HG02798 (cell line): ENCODE measurements around the gene IL1R2.
"Not testable (repeated sequence)": the region's sequence is repeated elsewhere in the genome, so short reads cannot be mapped to it uniquely, and the experiment has no call there.

Source experiments
- ATAC-seq: cut with Tn5 transposase; IDR thresholded peaks from one replicate; pipeline ENCODE4 v1.9.1; 2021; ENCODE audit warnings: mild to moderate bottlenecking; ENCODE audit not compliant: unreplicated experiment, poor library complexity

IL1R2 gene

GRCh38 chr2:102057502-102058292, 65.9 kb downstream of the IL1R2 start:
- ATAC-seq = peak; percentile 75

GRCh38 chr2:102058293-102058833, 66.6 kb downstream of the IL1R2 start:
- no peak for ATAC-seq

- ATAC-seq = no peak
Measured at GRCh38 chr2:102059151-102059550, 67.4 kb downstream of the IL1R2 start.

GRCh38 chr2:102060047-102060446, 68.3 kb downstream of the IL1R2 start:
- no peak for ATAC-seq

GRCh38 chr2:102060792-102061191, 69.0 kb downstream of the IL1R2 start:
- no peak for ATAC-seq

- ATAC-seq = no peak
Measured at GRCh38 chr2:102061286-102061699, 69.5 kb downstream of the IL1R2 start.

GRCh38 chr2:102061962-102062795, 70.4 kb downstream of the IL1R2 start:
- no peak for ATAC-seq

GRCh38 chr2:102062802-102063201, 71.0 kb downstream of the IL1R2 start:
- ATAC-seq = no peak

- ATAC-seq = no peak
Measured at GRCh38 chr2:102063487-102063911, 71.7 kb downstream of the IL1R2 start.

- ATAC-seq = peak; percentile 40
Measured at GRCh38 chr2:102063941-102064678, 72.3 kb downstream of the IL1R2 start.

GRCh38 chr2:102064679-102065674, 73.2 kb downstream of the IL1R2 start:
- ATAC-seq = no peak

- no peak for ATAC-seq
Measured at GRCh38 chr2:102065675-102066252, 74.0 kb downstream of the IL1R2 start.

GRCh38 chr2:102066554-102066953, 74.8 kb downstream of the IL1R2 start:
- ATAC-seq = no peak

GRCh38 chr2:102068126-102068525, 76.4 kb downstream of the IL1R2 start:
- ATAC-seq = not testable (repeated sequence)

- no peak for ATAC-seq
Measured at GRCh38 chr2:102069311-102069974, 77.7 kb downstream of the IL1R2 start.

GRCh38 chr2:102070058-102070642, 78.4 kb downstream of the IL1R2 start:
- no peak for ATAC-seq

GRCh38 chr2:102072741-102073140, 81.0 kb downstream of the IL1R2 start:
- no peak for ATAC-seq

- ATAC-seq = no peak
Measured at GRCh38 chr2:102073168-102073724, 81.5 kb downstream of the IL1R2 start.
